Colon (tissue), 2 donors: ENCODE data around the gene COLEC12.

Experiments used
- FAIRE-seq: peaks from 2 replicates; lab custom pipeline; 2012; peaks lifted over from hg19 to GRCh38; lab: Jason Lieb, UNC
- donor health status: control.
- donor health status: control.

COLEC12 gene

GRCh38 chr18:438571-438970 is 61.9 kb downstream of the COLEC12 start:
- no peak for FAIRE-seq

DNA sequence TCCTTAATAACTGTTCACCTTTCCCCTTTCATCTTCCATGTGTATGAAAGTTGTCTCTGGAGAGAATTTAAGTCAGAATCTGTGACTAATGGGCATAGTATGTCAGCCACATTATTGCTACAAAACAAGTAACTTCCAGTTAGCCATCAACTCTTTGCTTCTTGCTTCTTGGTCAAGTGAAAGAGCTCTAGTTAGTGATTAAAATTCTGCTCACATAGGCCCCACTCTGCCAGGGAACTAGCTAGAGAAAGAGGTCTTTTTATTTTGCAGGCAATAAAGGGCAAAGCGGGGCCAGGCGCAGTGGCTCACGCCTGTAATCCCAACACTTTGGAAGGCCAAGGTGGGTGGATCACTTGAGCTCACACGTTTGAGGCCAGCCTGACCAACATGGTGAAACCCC is 64.6 kb downstream of the COLEC12 start:
- FAIRE-seq, result no peak

DNA sequence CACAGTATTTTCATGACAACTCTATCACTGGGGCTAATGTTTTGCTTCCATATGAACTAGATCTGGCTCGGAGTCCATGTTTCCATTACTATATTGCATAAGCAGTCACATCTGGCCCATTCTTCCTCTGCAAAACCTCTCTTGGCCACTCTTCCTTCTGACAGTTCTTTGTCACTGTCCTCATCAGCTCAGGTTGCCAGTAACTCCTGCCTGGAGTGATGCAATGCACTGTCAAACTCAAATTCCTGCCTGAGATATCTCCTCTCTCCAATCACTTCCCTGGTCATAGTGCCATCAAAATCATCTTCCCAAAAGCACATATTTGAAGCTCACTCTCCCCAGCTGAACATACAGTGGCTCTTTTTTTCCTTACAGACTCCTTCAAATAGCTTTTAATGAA is 66.1 kb downstream of the COLEC12 start:
- no peak for FAIRE-seq

GRCh38 chr18:433960-434359 is 66.5 kb downstream of the COLEC12 start:
- FAIRE-seq, result no peak

GRCh38 chr18:433298-433697 is 67.2 kb downstream of the COLEC12 start:
- FAIRE-seq, result no peak

DNA sequence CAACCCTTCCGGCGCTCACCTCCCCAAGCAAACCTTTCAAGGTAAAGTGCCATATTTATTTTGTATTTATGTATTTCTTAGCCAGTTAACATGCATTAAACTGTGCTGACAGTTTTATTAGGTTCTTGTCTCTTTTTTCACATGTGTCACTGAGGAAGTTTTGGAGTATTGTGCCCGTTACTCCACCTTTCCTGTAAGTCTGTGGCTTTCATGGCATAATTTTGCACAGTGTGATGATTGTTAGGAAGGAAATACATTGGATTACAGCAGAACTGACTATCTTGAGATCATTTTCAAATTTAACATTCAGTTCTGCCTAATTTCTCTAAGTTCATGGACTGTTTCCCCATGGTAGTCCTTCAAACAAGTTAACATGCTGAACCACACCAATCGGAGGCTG is 67.7 kb downstream of the COLEC12 start:
- no peak for FAIRE-seq

DNA sequence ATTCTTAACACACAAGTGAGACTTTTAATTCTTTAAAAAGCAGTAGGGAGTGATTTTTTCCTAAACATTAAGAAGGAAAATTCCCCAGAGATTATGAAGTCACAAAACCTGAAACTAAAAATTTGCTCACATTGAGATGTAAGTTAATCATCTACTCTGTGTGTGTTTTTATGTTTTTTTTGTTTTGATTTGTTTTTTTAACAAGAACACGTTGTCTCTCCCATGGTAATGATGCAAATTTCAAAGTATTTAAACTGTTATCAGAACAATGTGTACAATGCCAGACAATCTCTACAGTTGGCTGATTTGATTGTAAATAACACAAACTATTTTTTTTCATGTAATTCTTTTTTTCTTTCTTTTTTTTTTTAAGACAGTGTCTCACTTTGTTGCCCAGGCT is 71.5 kb downstream of the COLEC12 start:
- no peak for FAIRE-seq

DNA sequence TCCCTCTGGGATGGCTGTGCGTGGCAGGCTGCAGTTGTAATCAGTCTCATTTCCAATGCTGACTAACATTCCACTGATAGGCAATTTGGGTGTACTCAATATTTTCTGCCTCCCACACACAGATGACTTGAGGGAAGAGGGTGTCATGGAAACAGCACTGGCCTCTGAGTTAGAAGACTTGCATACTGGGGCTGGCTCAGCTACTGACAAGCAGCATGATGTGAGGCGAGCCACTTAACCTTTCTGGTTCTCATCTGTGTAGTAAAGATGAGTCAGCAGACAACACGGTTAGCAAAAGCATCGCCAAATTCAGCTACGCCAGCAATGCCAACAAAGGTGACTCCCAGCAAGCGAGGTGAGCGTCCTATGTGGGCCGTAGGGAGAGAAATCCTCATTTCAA is 73.5 kb downstream of the COLEC12 start:
- no peak for FAIRE-seq

- FAIRE-seq, result no peak
Measured at GRCh38 chr18:425106-425745, 75.3 kb downstream of the COLEC12 start.

DNA sequence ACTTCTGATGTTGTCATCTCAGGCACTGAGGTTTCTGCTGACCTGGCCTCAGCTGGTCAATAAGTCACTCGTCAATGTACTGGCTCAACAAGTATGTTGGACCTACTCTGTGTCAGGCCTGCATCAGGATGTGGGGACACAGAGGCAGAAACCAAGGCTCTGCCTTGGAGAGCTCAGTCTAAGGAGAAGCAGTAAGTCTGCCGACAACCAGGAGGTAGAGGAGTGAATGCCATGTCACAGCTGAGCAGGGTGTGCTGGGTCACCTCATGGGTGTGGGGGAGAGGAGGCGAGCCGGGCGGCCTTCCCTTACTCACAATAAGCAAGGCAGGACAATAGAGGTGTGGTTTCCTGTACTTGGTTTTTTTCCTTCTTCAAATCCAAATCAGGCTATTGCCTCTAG is 75.8 kb downstream of the COLEC12 start:
- no peak for FAIRE-seq

DNA sequence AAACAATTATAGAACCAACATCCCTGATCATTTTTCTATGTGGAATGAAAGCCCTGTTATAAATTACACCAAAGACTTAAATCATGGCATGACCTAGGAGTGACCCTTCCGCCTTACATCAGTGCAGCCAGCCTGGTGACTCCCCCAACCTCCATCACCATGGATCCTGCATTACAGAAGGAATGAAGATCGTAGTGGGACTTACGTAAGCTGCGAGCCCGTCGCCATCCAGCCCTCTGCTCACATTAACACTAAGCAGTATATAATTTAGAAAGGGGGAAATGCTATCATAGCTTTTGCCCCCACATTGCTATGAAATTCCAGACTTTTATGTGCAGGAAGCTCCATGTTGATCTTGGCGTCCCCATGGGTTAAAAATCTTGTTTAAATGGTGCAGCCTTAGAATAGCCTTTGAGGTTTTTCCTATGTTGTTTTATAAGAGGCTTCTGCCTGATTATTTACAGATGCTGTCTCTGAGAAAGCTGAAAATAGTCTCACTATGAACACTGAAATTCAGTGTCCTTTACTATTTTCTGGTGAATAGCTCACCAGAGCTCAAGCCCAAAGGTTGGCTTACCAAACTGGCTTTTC is 76.3 kb downstream of the COLEC12 start:
- no peak for FAIRE-seq

GRCh38 chr18:422966-423365 is 77.5 kb downstream of the COLEC12 start:
- FAIRE-seq, result no peak

GRCh38 chr18:421247-422155 is 79.0 kb downstream of the COLEC12 start:
- no peak for FAIRE-seq

- no peak for FAIRE-seq
Measured at GRCh38 chr18:420661-421246, 79.7 kb downstream of the COLEC12 start.

- FAIRE-seq, result no peak
Measured at GRCh38 chr18:419541-420175, 80.8 kb downstream of the COLEC12 start.

DNA sequence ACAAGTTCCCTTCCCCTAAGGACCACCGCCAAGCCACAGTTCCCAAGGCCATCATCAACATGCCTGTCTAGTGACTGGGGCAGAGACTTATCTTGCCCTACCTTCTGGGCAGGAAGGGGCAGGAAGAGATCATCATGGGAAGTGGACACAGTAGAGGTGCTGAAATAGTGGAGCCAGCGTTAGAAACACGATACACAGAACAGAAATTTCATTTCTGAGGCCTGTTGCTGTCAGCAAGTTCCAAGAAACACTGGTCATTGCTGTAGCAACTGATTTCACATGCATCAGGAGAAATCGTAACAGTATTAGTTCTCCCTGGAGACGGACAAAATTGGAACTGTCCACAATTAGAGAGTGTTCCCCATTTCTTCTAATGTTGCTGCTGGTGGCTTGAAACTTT is 83.0 kb downstream of the COLEC12 start:
- no peak for FAIRE-seq

DNA sequence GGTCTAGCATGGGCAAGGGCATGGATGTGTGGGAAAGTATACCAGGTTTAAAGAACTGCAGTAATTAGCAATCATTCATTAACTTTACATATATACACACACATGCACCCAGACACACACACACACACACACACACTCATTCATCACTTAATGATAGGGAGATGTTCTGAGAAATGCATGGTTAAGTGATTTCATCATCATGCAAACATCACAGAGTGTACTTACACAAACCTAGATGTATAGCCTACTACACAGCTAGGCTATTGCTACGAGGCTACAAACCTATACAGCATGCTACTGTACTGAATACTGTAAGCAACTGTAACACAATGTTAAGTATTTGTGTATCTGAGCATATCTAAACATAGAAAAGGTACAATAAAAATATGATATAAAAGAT is 83.6 kb downstream of the COLEC12 start:
- no peak for FAIRE-seq

- no peak for FAIRE-seq
Measured at GRCh38 chr18:415617-416612, 84.6 kb downstream of the COLEC12 start.

- FAIRE-seq, result no peak
Measured at GRCh38 chr18:415047-415446, 85.5 kb downstream of the COLEC12 start.

DNA sequence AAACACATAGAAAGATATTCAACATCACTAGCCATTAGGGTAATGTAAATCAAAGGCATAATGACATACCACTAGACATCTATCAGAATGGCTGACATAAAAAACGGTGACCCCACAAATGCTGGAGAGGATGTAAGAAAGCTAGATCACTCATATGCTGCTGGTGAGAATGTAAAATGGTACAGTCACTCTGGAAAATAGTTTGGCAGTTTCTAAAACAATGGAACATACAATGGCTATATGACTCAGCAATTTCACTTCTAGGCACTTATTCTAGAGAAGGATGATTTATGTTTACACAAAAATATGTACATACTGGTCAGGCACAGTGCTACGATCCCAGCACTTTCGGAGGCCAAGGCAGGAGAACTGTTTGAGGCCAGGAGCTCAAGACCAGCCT is 87.3 kb downstream of the COLEC12 start:
- no peak for FAIRE-seq

GRCh38 chr18:410047-410455 is 90.5 kb downstream of the COLEC12 start:
- FAIRE-seq, result no peak
